ENCODE results near the gene BEND3.

The BEND3 gene

DNA sequence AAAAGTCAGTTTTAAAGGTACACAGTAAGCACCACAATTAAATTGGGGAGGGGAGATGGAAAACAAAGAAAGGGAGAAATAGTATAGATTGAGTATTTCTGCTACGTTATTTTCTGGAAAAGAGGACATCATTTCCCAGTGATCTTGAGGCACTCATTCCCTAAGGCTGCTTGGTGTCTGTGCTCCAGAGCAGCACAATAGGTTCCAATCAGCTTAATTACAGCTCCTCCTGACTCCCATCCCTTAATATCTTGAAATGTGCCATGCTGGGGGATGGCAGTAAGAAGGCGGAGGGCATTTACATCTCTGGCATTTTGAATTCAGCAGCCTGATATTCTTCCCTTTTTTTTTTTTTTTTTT is 39.5 kb upstream of the BEND3 start:
- no peak overlapping the region for H2BK15ac ChIP-seq (ENCODE audit: low read depth, poor library complexity, severe bottlenecking)
- H3K4me1 ChIP-seq (ENCODE audit: control insufficient read depth, insufficient read depth, low read depth, low read length): peaks cover 9% of the 10 kb centered on the region
- H2BK12ac ChIP-seq (ENCODE audit: low read length in 2 of 2): no peak overlapping the region
- H3K9me3 ChIP-seq (ENCODE audit: control insufficient read depth, low read length): no peaks in the 10 kb centered on the region
- no peak overlapping the region for H3K4me3 ChIP-seq (ENCODE audit: insufficient read depth in 1 of 2, low read depth in 1 of 2, low read length in 2 of 2)
- H3K36me3 ChIP-seq (ENCODE audit: control insufficient read depth in 1 of 2, insufficient read depth in 2 of 2, low read depth in 1 of 2, low read length in 2 of 2): peaks cover 0 to 6% of the 10 kb centered on the region in 2 experiments
- H2AK5ac ChIP-seq (ENCODE audit: low read length, severe bottlenecking): no peak overlapping the region
- H4K91ac ChIP-seq (ENCODE audit: low read length): no peak overlapping the region
- no peak for DNase-seq
- H4K8ac ChIP-seq (ENCODE audit: low read length): no peak overlapping the region
- no peak overlapping the region for H3K9ac ChIP-seq (ENCODE audit: low read length)
- H2BK5ac ChIP-seq (ENCODE audit: low read depth, low read length, poor library complexity, severe bottlenecking): no peak overlapping the region
- H3K4ac ChIP-seq (ENCODE audit: low read depth in 1 of 2, low read length in 2 of 2): no peak overlapping the region
- H3K14ac ChIP-seq (ENCODE audit: low read length in 2 of 2): no peak overlapping the region
- H2AFZ ChIP-seq (ENCODE audit: low read depth, low read length): no peak overlapping the region
- H3K4me2 ChIP-seq (ENCODE audit: low read length, poor library complexity, severe bottlenecking): no peak overlapping the region
- H3K27ac ChIP-seq (ENCODE audit: low read length, poor library complexity, severe bottlenecking): no peak overlapping the region
- 100% methylated on average over 1 of the region's 2 CpGs for WGBS
- no peak overlapping the region for H3K23ac ChIP-seq (ENCODE audit: low read length in 2 of 2)
- H3K18ac ChIP-seq (ENCODE audit: low read depth in 1 of 2, low read length in 2 of 2): no peak overlapping the region
- no peaks in the 10 kb centered on the region for H3K27me3 ChIP-seq (ENCODE audit: control insufficient read depth in 1 of 2, insufficient read depth in 1 of 2, low read length in 2 of 2)
- no peaks in the 10 kb centered on the region for H3K79me1 ChIP-seq (replicated peaks; ENCODE audit: low read length, poor library complexity, severe bottlenecking)
- H2BK120ac ChIP-seq (ENCODE audit: low read depth, low read length): no peak overlapping the region

DNA sequence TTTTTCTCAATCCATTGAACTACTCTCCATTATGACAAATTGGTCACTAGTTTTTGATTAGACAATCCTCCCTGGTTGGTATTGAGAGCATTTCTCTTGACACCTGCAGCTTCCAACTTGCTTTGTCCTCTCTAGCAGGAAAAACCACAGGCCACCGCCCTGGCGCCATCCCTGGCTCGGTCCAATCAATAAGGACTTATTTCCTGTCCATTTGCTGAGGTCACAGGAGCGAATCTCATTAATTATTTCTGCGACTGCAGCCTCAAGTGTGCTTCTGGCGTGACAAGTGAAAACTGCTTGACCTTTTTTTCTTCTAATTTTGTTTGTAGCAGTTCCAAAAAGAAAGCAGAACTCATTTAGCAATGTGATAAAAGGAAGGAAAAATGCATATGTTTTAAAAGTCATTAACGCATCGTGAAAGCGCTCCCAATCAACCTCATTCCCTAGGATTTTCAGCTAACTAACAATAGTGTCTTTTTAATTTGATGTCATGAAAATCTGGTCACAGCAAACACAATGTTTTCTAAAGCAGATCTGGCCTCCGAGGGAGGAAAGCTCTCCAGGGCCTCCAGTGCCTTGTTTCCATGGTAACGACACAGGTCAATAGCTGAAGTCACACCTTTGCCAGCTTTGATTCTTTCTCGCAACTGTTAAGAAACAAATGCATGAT is 39.0 kb upstream of the BEND3 start:
- H2BK5ac ChIP-seq (ENCODE audit: low read depth, low read length, poor library complexity, severe bottlenecking): no peak overlapping the region
- no peak overlapping the region for H3K4ac ChIP-seq (ENCODE audit: low read depth in 1 of 2, low read length in 2 of 2)
- H3K9ac ChIP-seq (ENCODE audit: low read length): no peak overlapping the region
- H3K36me3 ChIP-seq (ENCODE audit: control insufficient read depth in 1 of 2, insufficient read depth in 2 of 2, low read depth in 1 of 2, low read length in 2 of 2): peaks cover 0 to 6% of the 10 kb centered on the region in 2 experiments
- H2BK120ac ChIP-seq (ENCODE audit: low read depth, low read length): no peak overlapping the region
- no peak overlapping the region for H3K27ac ChIP-seq (ENCODE audit: low read length, poor library complexity, severe bottlenecking)
- no peak overlapping the region for H3K4me2 ChIP-seq (ENCODE audit: low read length, poor library complexity, severe bottlenecking)
- H3K9me3 ChIP-seq (ENCODE audit: control insufficient read depth, low read length): no peaks in the 10 kb centered on the region
- H2BK12ac ChIP-seq (ENCODE audit: low read length in 2 of 2): no peak overlapping the region
- H3K14ac ChIP-seq (ENCODE audit: low read length in 2 of 2): no peak overlapping the region
- H4K91ac ChIP-seq (ENCODE audit: low read length): no peak overlapping the region
- H4K8ac ChIP-seq (ENCODE audit: low read length): no peak overlapping the region
- 70% methylated on average over 12 of the region's 12 CpGs for WGBS
- no peak overlapping the region for H3K23ac ChIP-seq (ENCODE audit: low read length in 2 of 2)
- no peak overlapping the region for H3K18ac ChIP-seq (ENCODE audit: low read depth in 1 of 2, low read length in 2 of 2)
- no peak overlapping the region for H3K4me3 ChIP-seq (ENCODE audit: insufficient read depth in 1 of 2, low read depth in 1 of 2, low read length in 2 of 2)
- no peaks in the 10 kb centered on the region for H3K27me3 ChIP-seq (ENCODE audit: control insufficient read depth in 1 of 2, insufficient read depth in 1 of 2, low read length in 2 of 2)
- H3K79me1 ChIP-seq (replicated peaks; ENCODE audit: low read length, poor library complexity, severe bottlenecking): no peaks in the 10 kb centered on the region
- H2AK5ac ChIP-seq (ENCODE audit: low read length, severe bottlenecking): peak overlapping the region; percentile 28
- no peak for DNase-seq
- H2BK15ac ChIP-seq (ENCODE audit: low read depth, poor library complexity, severe bottlenecking): no peak overlapping the region
- H3K4me1 ChIP-seq (ENCODE audit: control insufficient read depth, insufficient read depth, low read depth, low read length): peaks cover 9% of the 10 kb centered on the region
- no peak overlapping the region for H2AFZ ChIP-seq (ENCODE audit: low read depth, low read length)

GRCh38 chr6:107152638-107153430 is 37.5 kb upstream of the BEND3 start:
- Histone ChIP-seq H2AK5ac (ENCODE audit: low read length, severe bottlenecking) (no peak overlapping the region), H3K9me3 (ENCODE audit: control insufficient read depth, low read length) (no peaks in the 10 kb centered on the region), H3K4me1 (ENCODE audit: control insufficient read depth, insufficient read depth, low read depth, low read length) (peaks cover 9% of the 10 kb centered on the region), H2BK12ac (ENCODE audit: low read length in 2 of 2) (no peak overlapping the region), H2BK5ac (ENCODE audit: low read depth, low read length, poor library complexity, severe bottlenecking) (no peak overlapping the region), H3K4me3 (ENCODE audit: insufficient read depth in 1 of 2, low read depth in 1 of 2, low read length in 2 of 2) (no peak overlapping the region), H3K79me1 (replicated peaks; ENCODE audit: low read length, poor library complexity, severe bottlenecking) (no peaks in the 10 kb centered on the region), H3K36me3 (ENCODE audit: control insufficient read depth in 1 of 2, insufficient read depth in 2 of 2, low read depth in 1 of 2, low read length in 2 of 2) (peaks cover 0 to 6% of the 10 kb centered on the region in 2 experiments), H3K27me3 (ENCODE audit: control insufficient read depth in 1 of 2, insufficient read depth in 1 of 2, low read length in 2 of 2) (no peaks in the 10 kb centered on the region), H3K14ac (ENCODE audit: low read length in 2 of 2) (no peak overlapping the region), H3K4ac (ENCODE audit: low read depth in 1 of 2, low read length in 2 of 2) (no peak overlapping the region), H3K27ac (ENCODE audit: low read length, poor library complexity, severe bottlenecking) (peak overlapping the region; percentile 61), H4K8ac (ENCODE audit: low read length) (no peak overlapping the region), H4K91ac (ENCODE audit: low read length) (no peak overlapping the region), H2AFZ (ENCODE audit: low read depth, low read length) (no peak overlapping the region), H3K9ac (ENCODE audit: low read length) (no peak overlapping the region), H3K18ac (ENCODE audit: low read depth in 1 of 2, low read length in 2 of 2) (no peak overlapping the region), H2BK120ac (ENCODE audit: low read depth, low read length) (no peak overlapping the region), H3K4me2 (ENCODE audit: low read length, poor library complexity, severe bottlenecking) (no peak overlapping the region), H2BK15ac (ENCODE audit: low read depth, poor library complexity, severe bottlenecking) (no peak overlapping the region), H3K23ac (ENCODE audit: low read length in 2 of 2) (no peak overlapping the region)
- 92% methylated on average over 6 of the region's 8 CpGs for WGBS
- no peak for DNase-seq

DNA sequence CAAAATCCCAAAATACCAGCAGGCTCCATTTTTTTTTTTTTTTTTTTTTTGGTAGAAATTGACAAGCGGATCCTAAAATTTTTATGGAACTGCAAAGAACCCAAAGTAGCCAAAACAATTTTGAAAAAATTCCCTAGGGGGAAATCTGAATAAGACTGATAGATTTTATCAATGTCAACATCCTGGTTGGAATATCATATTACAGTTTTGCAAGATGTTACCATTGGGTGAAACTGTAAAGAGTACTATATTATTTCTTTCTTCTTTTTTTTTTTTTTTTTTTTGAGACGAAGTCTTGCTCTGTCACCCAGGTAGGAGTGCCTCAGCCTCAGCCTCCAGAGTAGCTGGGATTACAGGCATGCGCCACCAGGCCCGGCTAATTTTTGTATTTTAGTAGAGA is 29.4 kb upstream of the BEND3 start:
- no peak overlapping the region for H2BK12ac ChIP-seq (ENCODE audit: low read length in 2 of 2)
- 100% methylated on average over 2 of the region's 4 CpGs for WGBS
- no peak overlapping the region for H3K4ac ChIP-seq (ENCODE audit: low read depth in 1 of 2, low read length in 2 of 2)

More for the DNA sequence above, 29.4 kb upstream of the BEND3 start:
- no peaks in the 10 kb centered on the region for H3K27me3 ChIP-seq (ENCODE audit: control insufficient read depth in 1 of 2, insufficient read depth in 1 of 2, low read length in 2 of 2)
- H2AFZ ChIP-seq (ENCODE audit: low read depth, low read length): no peak overlapping the region
- H3K27ac ChIP-seq (ENCODE audit: low read length, poor library complexity, severe bottlenecking): no peak overlapping the region
- H3K14ac ChIP-seq (ENCODE audit: low read length in 2 of 2): no peak overlapping the region
- H2BK5ac ChIP-seq (ENCODE audit: low read depth, low read length, poor library complexity, severe bottlenecking): no peak overlapping the region
- no peak for DNase-seq
- no peak overlapping the region for H2BK15ac ChIP-seq (ENCODE audit: low read depth, poor library complexity, severe bottlenecking)
- H3K4me2 ChIP-seq (ENCODE audit: low read length, poor library complexity, severe bottlenecking): no peak overlapping the region
- H3K4me3 ChIP-seq (ENCODE audit: insufficient read depth in 1 of 2, low read depth in 1 of 2, low read length in 2 of 2): no peak overlapping the region
- H3K79me1 ChIP-seq (replicated peaks; ENCODE audit: low read length, poor library complexity, severe bottlenecking): no peaks in the 10 kb centered on the region
- no peak overlapping the region for H2BK120ac ChIP-seq (ENCODE audit: low read depth, low read length)
- H3K18ac ChIP-seq (ENCODE audit: low read depth in 1 of 2, low read length in 2 of 2): no peak overlapping the region
- no peak overlapping the region for H2AK5ac ChIP-seq (ENCODE audit: low read length, severe bottlenecking)
- no peak overlapping the region for H4K8ac ChIP-seq (ENCODE audit: low read length)
- no peak overlapping the region for H3K23ac ChIP-seq (ENCODE audit: low read length in 2 of 2)
- no peak overlapping the region for H4K91ac ChIP-seq (ENCODE audit: low read length)
- H3K36me3 ChIP-seq (ENCODE audit: control insufficient read depth in 1 of 2, insufficient read depth in 2 of 2, low read depth in 1 of 2, low read length in 2 of 2): no peaks in the 10 kb centered on the region
- H3K9ac ChIP-seq (ENCODE audit: low read length): no peak overlapping the region
- no peaks in the 10 kb centered on the region for H3K9me3 ChIP-seq (ENCODE audit: control insufficient read depth, low read length)
- no peaks in the 10 kb centered on the region for H3K4me1 ChIP-seq (ENCODE audit: control insufficient read depth, insufficient read depth, low read depth, low read length)
